ENCODE results near the gene MACIR. TPM values are rescaled to one million over a fixed set of nuclear protein-coding genes. Genes with fewer than 3 reads are reported as not detected.

MACIR gene
- total RNA-seq, 6 experiments from 2014 or later = 80.7 to 110 (median 97.9) TPM

DNA sequence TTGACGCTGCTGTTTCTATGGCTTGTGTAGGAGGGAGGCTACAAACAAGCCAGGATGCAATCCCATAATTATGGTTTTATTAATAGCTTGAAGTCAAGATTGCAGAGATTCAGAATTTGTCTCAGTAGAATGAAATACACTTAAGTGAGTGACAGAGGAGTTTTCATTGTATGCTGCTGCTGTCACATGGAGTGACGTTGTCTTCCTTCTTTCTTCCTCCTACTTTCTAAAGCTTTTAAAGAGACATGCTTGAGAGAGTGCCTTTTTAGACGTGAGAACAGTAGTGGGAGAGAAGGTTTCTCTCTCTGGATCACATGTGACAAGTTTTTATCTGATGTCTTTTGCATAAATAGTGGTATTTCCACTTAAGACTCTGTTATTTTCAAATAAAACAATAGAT lies 48.9 kb downstream of the MACIR start:
- 0 out of 2 replicates have a peak, but pooled peaks cover 5% of the 10 kb centered on the region for H3K36me3 Mint-ChIP-seq (ENCODE audit: low read depth)
- no peak overlapping the region for H3K4me3 Mint-ChIP-seq
- H3K4me1 Mint-ChIP-seq (ENCODE audit: low read depth) = peaks cover 13% of the 10 kb centered on the region
- TF ChIP-seq, protein P1, sequence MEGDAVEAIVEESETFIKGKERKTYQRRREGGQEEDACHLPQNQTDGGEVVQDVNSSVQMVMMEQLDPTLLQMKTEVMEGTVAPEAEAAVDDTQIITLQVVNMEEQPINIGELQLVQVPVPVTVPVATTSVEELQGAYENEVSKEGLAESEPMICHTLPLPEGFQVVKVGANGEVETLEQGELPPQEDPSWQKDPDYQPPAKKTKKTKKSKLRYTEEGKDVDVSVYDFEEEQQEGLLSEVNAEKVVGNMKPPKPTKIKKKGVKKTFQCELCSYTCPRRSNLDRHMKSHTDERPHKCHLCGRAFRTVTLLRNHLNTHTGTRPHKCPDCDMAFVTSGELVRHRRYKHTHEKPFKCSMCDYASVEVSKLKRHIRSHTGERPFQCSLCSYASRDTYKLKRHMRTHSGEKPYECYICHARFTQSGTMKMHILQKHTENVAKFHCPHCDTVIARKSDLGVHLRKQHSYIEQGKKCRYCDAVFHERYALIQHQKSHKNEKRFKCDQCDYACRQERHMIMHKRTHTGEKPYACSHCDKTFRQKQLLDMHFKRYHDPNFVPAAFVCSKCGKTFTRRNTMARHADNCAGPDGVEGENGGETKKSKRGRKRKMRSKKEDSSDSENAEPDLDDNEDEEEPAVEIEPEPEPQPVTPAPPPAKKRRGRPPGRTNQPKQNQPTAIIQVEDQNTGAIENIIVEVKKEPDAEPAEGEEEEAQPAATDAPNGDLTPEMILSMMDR (IDR thresholded peaks at IDR 0.05) = no peak
- no peaks in the 10 kb centered on the region for H3K27me3 Mint-ChIP-seq (ENCODE audit: insufficient read depth)
- DNase-seq = no peak
- no peak overlapping the region for H3K27ac Mint-ChIP-seq
- no peaks in the 10 kb centered on the region for H3K9me3 Mint-ChIP-seq

DNA sequence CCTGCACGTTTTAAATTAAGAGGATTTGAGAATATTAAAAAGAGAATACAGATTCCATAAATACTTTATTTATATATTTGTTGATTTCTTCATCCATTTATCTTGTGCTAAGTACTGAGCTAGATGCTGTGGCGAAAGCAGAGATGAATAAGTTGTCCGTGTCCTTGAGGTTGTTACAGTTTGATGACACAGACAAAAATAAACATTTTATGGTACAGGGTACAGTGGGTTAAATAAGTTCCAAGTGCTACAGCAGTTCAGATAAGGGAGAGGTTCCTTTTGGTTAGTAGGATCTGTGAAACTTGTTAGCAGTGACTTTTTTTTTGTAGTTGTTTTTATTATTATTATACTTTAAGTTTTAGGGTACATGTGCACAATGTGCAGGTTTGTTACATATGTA lies 50.2 kb downstream of the MACIR start:
- no peak for DNase-seq
- 0 out of 2 replicates have a peak, but pooled peaks cover 5% of the 10 kb centered on the region for H3K36me3 Mint-ChIP-seq (ENCODE audit: low read depth)
- peaks cover 13% of the 10 kb centered on the region for H3K4me1 Mint-ChIP-seq (ENCODE audit: low read depth)
- H3K27me3 Mint-ChIP-seq (ENCODE audit: insufficient read depth) = no peaks in the 10 kb centered on the region
- H3K4me3 Mint-ChIP-seq = no peak overlapping the region
- H3K9me3 Mint-ChIP-seq = no peaks in the 10 kb centered on the region
- TF ChIP-seq, protein P1 (IDR thresholded peaks at IDR 0.05) = no peak
- no peak overlapping the region for H3K27ac Mint-ChIP-seq

DNA sequence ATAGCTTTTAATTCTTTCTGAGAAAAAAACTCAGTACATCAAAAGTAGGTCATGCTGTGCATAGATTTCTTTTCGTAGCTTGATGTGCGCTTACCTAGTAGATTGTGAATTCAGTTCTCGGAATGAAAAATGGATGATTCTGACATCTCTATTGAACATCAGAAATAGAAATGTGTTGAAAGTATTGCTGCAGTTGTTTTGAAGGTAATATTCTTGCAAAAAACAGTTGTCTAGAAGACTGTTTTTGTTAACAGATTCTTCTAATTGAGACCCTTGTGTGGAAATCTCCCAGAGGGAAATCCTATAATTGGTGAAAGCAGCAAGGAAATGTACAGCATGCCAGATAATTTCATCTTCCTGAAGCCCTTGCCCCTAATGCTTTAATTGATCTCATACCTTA lies 54.5 kb downstream of the MACIR start:
- H3K27ac Mint-ChIP-seq = no peak overlapping the region
- no peak for DNase-seq
- TF ChIP-seq, protein P1 (IDR thresholded peaks at IDR 0.05) = no peak
- no peaks in the 10 kb centered on the region for H3K9me3 Mint-ChIP-seq
- H3K36me3 Mint-ChIP-seq (ENCODE audit: low read depth) = no peaks in the 10 kb centered on the region
- no peaks in the 10 kb centered on the region for H3K4me1 Mint-ChIP-seq (ENCODE audit: low read depth)
- no peaks in the 10 kb centered on the region; the same call in 1 of the 2 replicates for H3K27me3 Mint-ChIP-seq (ENCODE audit: insufficient read depth)
- H3K4me3 Mint-ChIP-seq = no peak overlapping the region

DNA sequence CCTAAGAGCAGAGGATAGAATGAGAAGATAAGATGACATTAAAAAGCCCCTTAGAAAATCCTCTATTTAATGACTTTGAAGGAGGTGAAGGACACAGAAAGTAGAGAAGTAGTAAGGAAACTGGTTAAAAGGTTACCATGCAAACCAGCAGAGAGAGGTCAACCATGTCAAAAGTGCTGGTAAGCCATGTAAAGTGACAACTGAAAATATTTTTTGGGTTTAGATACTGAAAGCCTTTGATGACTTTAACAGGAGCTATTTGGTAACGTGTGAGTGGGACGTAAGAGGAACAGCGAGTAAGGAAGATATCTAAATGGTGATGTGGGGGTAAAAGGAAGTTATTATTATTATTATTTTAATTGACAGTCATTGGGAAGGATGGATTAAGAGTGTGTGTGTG lies 56.9 kb downstream of the MACIR start:
- Mint-ChIP-seq H3K4me3 (no peak overlapping the region), H3K36me3 (ENCODE audit: low read depth) (no peaks in the 10 kb centered on the region), H3K27ac (no peak overlapping the region), H3K27me3 (ENCODE audit: insufficient read depth) (no peaks in the 10 kb centered on the region; the same call in 1 of the 2 replicates), H3K9me3 (no peaks in the 10 kb centered on the region), H3K4me1 (ENCODE audit: low read depth) (no peaks in the 10 kb centered on the region)
- TF ChIP-seq, protein P1 (IDR thresholded peaks at IDR 0.05) = no peak
- DNase-seq = no peak

DNA sequence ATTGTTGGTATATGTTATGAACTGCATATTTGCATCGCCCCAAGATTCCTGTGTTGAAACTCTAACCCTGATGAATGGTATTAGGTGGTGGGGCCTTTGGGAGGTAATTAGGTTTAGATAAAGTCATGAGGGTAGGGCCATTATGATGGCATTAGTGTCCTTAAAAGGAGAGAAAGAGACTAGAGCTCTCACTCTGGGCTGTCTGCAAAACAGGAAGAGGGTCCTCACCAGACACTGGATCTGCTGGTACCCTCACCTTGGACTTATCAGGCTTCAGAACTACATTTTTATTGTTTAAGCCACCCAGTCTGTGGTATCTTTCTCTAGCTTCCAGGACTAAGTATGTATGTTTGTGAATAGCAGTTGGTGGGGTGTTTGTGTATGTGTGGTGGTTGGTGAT lies 68.9 kb downstream of the MACIR start:
- Mint-ChIP-seq H3K27me3 (ENCODE audit: insufficient read depth) (peaks cover 2% of the 10 kb centered on the region; the same call in 1 of the 2 replicates), H3K4me1 (ENCODE audit: low read depth) (peaks cover 8% of the 10 kb centered on the region)

More for the DNA sequence above, 68.9 kb downstream of the MACIR start:
- TF ChIP-seq, protein P1 (IDR thresholded peaks at IDR 0.05) = no peak
- Mint-ChIP-seq H3K36me3 (ENCODE audit: low read depth) (0 out of 2 replicates have a peak, but pooled peaks cover 4% of the 10 kb centered on the region), H3K27ac (no peak overlapping the region), H3K9me3 (no peaks in the 10 kb centered on the region), H3K4me3 (no peak overlapping the region)
- no peak for DNase-seq
